SKM-1 treated with dmso at 0.1 percent for 144 hours (cell line): ENCODE results near the gene URGCP.

Source experiments
- DNase-seq: peaks from one replicate; lab custom pipeline; 2025; ENCODE audit not compliant: unreplicated experiment; lab: John Stamatoyannopoulos, UW

URGCP gene

GRCh38 chr7:43876241-43876640 lies 30.2 kb downstream of the URGCP start:
- DNase-seq = peak; percentile 65

DNA sequence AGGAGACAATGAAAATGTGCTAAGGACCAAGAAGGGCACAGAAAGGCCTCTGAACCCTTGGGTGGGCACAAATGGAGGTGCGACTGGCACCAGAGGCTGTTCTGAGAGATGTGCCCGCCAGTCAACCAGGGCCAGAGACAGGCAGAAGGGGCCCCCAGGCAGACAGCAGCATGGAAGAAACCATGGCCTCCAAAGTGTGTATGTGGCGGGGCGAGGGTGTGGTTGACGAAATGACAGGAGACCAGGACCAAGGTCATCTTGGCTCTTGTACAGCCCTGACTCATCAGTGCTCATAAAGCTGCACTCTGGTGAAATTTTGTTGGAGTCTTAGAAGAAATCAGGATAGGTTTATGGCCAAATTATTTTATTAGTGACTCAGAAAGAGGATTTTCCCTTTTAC lies 33.1 kb downstream of the URGCP start:
- DNase-seq = no peak

DNA sequence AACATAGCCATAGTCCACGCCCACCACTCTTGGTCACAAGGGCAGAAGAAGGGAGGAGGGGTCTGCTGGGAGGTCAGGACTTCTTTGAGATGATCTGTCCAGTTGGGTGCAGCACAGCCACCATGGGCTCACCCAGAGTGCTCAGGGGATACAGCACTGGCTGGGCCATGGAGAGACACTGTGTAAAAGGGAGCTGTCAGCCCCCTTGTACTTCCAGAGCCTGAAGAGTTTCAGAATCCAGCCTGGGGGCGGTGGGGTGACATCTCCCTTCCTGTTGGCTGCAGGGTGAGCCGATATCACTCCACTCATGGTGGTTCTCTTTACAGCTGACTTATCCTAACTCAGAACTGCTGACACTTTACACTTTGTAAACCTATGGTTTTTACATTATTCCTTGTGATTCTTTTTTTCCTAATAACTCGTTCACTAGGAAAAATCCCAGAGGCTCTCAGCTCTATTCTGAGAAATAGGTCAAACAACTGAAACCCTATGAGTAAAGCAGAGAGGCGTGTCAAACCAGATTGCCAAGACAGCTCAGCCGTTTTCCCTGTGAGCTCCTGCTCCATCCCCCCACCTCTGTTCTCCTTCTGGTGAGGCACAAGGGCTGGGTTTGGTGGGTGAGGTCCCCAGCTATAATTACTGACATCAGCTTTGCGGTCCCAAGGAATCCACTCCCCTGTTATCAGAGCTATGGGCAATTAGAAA lies 33.8 kb downstream of the URGCP start:
- no peak for DNase-seq

DNA sequence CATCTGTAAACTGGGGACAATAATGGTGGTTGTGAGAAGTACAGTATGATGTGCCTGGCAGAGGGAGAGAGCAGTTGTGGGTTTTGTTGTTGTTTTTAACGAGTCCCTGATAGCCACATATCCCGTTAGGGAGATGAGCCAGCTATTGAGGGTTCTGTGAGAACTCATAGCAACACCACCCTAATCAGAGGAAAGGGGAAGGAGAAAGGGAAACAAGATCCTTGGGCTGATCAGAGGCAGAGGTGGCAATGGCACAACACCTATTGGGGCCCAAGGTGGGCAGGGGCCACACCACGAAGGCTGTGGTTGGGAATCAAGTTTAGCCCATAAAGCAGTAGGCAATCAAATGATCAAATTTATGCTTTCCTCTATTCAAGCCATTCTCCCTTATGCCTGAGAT lies 35.3 kb downstream of the URGCP start:
- no peak for DNase-seq

DNA sequence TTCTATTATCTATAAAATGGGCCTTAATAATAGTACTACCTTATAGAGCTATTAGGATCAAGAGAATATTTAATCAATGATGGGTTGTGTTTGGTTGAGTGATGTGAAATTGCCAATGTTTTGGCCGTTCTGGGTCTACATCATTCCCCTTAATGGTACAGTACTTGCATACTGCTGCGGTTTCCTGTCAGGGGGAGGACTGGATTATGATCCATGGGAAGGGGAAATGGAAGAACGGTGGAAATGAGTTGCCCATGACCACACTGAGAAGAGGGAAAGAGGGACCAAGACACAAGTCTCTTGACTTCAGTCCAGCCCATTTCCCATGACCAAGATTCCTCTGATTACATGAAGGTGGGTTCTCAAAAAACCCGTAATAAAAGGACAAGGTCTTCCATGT lies 36.1 kb downstream of the URGCP start:
- DNase-seq = no peak

GRCh38 chr7:43869867-43870240 lies 36.5 kb downstream of the URGCP start:
- peak; percentile 74 for DNase-seq

DNA sequence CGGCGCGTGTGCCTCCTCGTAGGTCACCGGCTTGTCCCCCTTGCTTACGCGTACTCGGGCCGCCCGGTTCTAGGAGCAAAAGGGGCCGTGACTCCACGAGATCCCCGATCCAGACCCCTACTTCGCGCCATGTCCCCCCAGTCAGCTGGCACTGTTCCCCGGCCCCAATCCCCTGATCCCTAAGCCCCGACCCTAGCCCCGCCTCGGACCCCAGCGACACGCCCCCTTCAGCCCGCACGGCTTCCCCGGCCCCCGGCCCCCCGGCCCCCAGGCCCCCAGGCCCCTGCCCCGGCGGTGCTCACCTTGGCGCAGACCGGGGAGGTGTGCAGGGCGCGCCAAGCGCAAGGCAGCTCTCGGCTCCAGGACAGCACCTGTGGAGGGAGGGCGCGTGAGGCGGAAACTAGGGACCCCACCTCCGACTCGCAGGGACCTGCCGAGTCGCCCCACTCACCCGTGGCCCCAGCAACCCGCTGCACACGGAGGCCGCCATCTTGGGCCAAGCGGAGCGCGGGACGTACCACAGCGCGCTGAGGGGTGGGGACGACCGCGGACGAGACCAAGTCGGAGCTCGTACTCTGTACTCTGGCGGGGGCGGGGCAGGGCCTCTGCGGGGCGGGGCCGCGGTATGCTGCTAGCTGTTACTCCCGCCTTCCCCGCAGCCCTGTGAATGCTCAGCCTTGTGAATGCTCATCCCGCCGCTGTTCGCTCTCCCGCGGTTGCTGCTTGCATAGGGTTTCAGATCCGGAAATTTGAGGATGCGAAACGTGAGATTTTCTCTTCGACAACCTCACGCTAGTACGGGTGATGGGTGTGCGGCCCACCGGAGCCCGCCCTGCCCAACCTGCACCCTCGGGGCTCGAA lies 37.2 kb downstream of the URGCP start, which contains the start of gene MRPS24:
Gene MRPS24 (minus strand): TSS at position 512 of the 861 bp plus-strand sequence. CDS start 22 bp downstream, at position 490.
- DNase-seq = peak; percentile 94

DNA sequence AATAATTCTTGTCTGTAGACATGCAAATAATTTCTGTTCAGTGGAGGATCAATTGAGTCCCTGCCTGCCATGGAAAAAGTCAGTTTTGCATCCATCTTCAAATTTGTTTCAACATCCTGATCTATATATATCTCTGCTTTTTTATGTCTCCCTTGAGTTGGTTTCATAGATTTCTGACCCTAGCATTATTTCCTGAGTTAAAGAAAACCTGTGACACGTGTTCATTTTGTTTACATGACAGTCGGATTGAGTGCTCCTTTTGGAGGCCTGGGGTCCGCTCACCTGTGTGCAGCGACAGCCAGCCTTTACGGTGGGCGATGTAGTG lies 37.8 kb downstream of the URGCP start:
- DNase-seq = no peak

GRCh38 chr7:43868181-43868580 lies 38.2 kb downstream of the URGCP start:
- no peak for DNase-seq

- DNase-seq = no peak
These were observed 41.1 kb downstream of the URGCP start for GRCh38 chr7:43865277-43865676.

- no peak for DNase-seq
These were observed 42.3 kb downstream of the URGCP start for GRCh38 chr7:43864126-43864525.

DNA sequence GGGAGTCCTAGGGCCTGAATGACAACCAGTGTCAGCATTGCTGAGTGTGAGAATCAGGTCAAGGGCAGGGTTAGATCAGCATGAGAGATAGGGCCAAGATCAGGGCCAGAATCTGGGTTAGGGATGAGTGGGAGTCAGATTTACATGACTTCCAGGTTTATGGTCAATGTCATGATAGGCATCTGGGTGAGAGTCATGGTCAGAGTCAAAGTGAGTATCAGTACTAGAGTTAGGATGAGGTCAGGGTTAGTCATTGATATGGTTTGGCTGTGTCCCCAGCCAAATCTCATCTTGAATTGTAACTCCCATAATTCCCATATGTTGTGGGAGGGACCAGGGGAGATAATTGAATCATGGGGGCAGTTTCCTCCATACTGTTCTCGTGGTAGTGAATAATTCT lies 49.4 kb downstream of the URGCP start:
- no peak for DNase-seq

GRCh38 chr7:43856316-43856715 lies 50.1 kb downstream of the URGCP start:
- no peak for DNase-seq

GRCh38 chr7:43855176-43855575 lies 51.2 kb downstream of the URGCP start:
- no peak for DNase-seq

GRCh38 chr7:43851805-43852204 lies 54.6 kb downstream of the URGCP start:
- DNase-seq = no peak

GRCh38 chr7:43850348-43851116 lies 55.9 kb downstream of the URGCP start:
- DNase-seq = no peak

GRCh38 chr7:43849047-43849446 lies 57.3 kb downstream of the URGCP start:
- no peak for DNase-seq

GRCh38 chr7:43847496-43847895 lies 58.9 kb downstream of the URGCP start:
- DNase-seq = no peak

GRCh38 chr7:43844662-43845061 lies 61.7 kb downstream of the URGCP start:
- DNase-seq = no peak

DNA sequence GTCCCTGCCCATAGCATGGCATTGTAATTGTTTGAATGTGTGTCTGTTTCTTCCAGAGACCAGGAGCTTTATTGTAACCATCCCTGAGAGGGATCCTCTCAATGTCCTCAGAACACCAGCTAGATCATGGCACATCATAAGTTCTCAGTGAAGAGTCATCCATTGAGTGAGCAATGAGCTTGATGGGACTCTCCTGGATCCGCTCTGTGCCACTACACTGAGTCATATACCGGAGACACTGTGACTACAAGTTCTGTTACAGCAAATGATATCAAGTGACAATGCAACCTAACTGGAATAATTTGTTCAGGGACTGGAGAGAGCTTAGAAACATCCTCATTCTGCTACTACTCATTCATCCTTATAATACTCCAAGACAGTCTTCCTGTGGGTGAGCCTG lies 62.1 kb downstream of the URGCP start:
- no peak for DNase-seq

DNA sequence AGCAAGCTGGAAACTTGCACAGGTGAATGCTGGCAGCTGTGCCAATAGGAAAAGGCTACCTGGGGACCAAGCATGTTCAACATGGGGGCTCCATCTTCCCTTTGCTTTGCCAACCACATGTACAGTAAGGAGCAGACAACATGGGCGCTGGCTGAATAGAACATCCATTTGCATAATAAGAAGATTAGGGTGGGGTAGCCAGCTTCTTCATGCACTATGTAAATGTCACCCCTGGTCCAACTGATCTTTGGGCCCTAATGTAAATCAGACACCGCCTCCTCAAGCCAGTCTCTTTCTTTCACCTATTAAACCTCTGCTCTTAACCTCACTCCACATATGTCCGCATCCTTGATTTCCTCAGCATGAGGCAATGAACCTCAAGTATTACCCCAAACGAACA lies 63.1 kb downstream of the URGCP start:
- DNase-seq = no peak

DNA sequence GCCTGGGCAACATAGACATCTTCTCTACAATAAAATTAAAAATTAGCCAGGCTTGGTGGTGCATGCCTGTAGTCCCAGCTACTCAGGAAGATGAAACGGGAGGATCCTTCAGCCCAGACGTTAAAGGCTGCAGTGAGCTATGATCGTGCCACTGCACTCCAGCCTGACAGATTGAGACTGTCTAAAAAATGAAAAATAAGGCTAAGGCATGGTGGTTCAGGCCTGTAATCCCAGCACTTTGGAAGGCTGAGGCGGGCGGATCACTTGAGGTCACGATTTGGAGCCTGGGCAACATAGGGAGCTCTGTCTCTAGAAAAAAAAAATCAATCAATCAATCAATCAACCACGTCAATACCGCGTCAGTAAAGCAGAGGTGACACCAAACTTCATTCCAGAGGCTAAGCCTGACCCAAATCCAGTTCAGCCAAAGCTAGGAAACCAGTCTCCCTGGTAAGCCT lies 68.2 kb downstream of the URGCP start:
- DNase-seq = no peak
